Gastroesophageal sphincter (tissue), 3 donors: ENCODE data around the gene NEDD4L.

Source experiments
- CTCF ChIP-seq, 4 experiments: fragments of 200-600 bp in 2 of 4; fragments of 450-650 bp in 2 of 4; sonication (generic) in 1 of 4; IDR thresholded peaks; one replicate each; pipeline ENCODE4 v1.5.1; 2017 to 2019; ENCODE audit warnings: antibody characterized with exemption in 4 of 4, mild to moderate bottlenecking in 2 of 4, moderate library complexity in 2 of 4
- POLR2A ChIP-seq, 2 donors: fragments of 450-650 bp; IDR thresholded peaks; one replicate each; pipeline ENCODE4 v1.6.1; 2017; ENCODE audit warnings: antibody characterized with exemption in 2 of 2, mild to moderate bottlenecking in 2 of 2, moderate library complexity in 1 of 2

GRCh38 chr18:58223717-58224424, 179.8 kb downstream of the NEDD4L start:
- no peak for TF ChIP-seq CTCF (IDR thresholded peaks at IDR 0.05)
- no peak for TF ChIP-seq POLR2A (IDR thresholded peaks at IDR 0.05)
